ENCODE results near the gene ABCB1.
"Not testable (repeated sequence)": the region's sequence is repeated elsewhere in the genome, so short reads cannot be mapped to it uniquely, and the experiment has no call there.

The ABCB1 gene

GRCh38 chr7:87580636-87581035, 20.0 kb downstream of the ABCB1 start:
- DNase-seq (ENCODE audit: low read depth in 1 of 2, low spot score in 1 of 2), result no peak

DNA sequence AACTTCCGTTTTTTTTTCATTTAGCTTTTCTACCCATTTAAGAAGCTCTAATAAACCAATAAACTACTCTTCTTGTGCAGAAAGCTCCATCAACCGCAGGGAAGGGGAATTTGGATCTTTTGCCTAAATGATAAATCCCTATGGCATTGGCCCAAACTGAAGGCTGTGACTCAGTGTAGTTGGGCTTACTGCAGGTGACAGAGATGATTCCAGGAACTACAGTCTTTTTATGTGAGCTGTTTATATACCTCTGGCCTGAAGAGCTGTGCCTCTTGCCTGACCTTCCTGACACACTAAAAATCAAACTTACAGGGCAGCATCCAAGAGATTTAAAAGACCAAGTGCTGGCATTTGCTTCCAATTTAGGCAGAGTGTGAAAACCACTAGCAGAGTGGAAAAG, 25.2 kb downstream of the ABCB1 start:
- no peak for DNase-seq (ENCODE audit: low read depth in 1 of 2, low spot score in 1 of 2)

GRCh38 chr7:87574630-87575029, 26.1 kb downstream of the ABCB1 start:
- DNase-seq (ENCODE audit: low read depth in 1 of 2, low spot score in 1 of 2), result no peak

- not testable (repeated sequence) for DNase-seq (ENCODE audit: low read depth in 1 of 2, low spot score in 1 of 2)
These were observed 28.2 kb downstream of the ABCB1 start for GRCh38 chr7:87572513-87572912.

GRCh38 chr7:87570178-87570577, 30.5 kb downstream of the ABCB1 start:
- DNase-seq (ENCODE audit: low read depth in 1 of 2, low spot score in 1 of 2), result no peak

- DNase-seq (ENCODE audit: low read depth in 1 of 2, low spot score in 1 of 2), result no peak
These were observed 33.6 kb downstream of the ABCB1 start for GRCh38 chr7:87567052-87567451.

DNA sequence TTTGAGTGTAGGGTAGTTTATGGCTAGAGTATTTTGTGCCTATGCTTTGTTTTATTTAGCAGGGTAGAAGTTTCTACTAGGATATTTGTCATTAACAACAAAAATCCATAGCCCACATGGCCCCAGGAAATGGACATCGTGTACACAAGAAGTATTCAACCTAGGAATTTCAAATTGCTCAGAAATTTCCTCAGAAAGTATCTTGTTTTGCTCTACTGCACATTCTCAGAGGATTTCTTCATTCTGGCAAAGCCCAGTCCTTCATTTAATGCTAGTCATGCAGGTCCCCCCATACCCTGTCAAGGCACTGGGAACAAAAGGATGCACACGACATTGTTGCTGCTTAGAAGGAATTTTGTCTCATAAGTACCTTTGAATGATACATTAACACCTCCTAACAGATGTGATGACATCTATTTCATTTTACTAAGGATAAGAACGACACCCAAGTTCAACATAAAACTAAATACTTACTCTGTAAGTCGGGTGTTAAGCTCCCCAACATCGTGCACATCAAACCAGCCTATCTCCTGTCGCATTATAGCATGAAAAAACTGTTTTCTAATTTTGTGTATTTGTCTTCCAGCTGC, 34.3 kb downstream of the ABCB1 start:
- DNase-seq (ENCODE audit: low read depth in 1 of 2, low spot score in 1 of 2), result no peak

GRCh38 chr7:87565877-87566276, 34.8 kb downstream of the ABCB1 start:
- DNase-seq (ENCODE audit: low read depth in 1 of 2, low spot score in 1 of 2), result no peak

DNA sequence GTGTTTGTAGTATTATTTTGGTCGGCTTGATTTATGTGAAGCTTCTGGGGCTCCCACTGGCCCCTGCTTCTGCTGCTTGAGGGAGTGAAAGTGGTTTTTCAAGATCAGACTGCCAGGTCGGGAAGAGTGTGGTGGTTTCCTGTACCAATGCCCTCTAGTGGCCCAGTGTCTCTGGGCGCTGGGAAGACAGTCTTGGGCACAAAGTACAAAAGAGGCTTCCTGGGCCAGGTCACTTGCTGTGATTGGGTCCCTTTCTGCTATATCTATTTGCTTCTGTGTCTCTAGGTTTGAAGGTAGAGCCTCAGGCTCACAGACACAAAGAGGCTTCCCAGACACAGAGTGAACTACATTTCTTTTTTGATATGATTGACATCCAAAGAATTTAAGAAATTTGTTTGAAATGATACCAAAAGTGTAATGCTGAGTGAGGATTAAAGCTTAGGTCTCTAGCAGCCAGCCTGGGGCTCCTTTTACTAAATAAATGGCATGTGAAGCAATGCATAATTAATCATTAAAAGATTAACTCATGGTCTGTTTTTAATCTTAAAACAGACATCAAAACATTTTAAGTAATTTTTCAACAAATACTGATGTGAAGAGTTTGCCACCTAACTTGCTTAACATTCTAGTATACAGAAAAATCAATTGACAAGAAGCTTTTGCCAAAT, 36.3 kb downstream of the ABCB1 start:
- peak in 1 of 2 donors; percentile 2 for DNase-seq (ENCODE audit: low read depth in 1 of 2, low spot score in 1 of 2)

DNA sequence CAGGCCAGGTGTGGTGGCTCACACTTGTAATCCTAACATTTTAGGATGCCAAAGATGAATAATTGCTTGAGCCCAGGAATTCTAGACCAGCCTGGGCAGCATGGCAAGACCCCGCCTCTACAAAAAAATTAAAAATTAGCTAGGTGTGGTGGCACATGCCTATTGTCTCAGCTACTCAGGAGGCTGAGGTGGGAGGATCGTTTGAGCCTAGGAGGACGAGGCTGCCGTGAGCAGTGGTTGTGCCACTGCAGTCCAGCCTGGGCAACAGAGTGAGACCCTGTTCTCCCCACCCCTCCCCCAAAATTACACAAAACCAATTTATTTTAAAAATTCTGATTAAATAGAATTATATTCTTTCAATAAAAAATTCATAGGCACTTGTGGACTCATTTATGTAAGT, 39.0 kb downstream of the ABCB1 start:
- no peak for DNase-seq (ENCODE audit: low read depth in 1 of 2, low spot score in 1 of 2)

GRCh38 chr7:87561102-87561501, 39.6 kb downstream of the ABCB1 start:
- no peak for DNase-seq (ENCODE audit: low read depth in 1 of 2, low spot score in 1 of 2)

DNA sequence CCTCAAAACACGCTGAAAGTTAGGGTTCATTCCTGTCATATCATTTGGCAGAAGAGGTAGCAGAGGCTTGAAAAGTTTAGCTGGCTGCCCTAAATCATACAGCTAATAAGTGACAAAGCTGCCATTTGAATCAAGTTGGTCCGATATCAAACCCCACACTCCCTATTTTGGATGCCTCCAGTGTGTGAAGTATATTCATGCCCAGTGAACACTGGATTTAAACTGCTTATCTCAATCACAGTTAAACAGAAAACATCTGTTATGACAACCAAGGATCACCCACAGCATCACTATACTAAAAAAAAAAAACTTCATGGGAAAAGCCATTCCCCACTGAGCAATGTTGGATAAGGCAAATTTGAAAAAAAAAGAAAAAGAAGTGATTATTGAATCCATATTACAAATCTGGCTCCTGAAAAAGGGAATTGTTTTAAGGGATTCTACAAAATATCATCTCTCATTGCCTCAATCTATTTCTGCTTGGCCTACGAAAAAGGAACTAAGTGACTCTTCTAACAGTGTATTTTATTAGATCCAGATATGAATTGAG, 48.3 kb downstream of the ABCB1 start:
- no peak for DNase-seq (ENCODE audit: low read depth in 1 of 2, low spot score in 1 of 2)

- DNase-seq (ENCODE audit: low read depth in 1 of 2, low spot score in 1 of 2), result no peak
These were observed 52.4 kb downstream of the ABCB1 start for GRCh38 chr7:87548123-87548919.

- DNase-seq (ENCODE audit: low read depth in 1 of 2, low spot score in 1 of 2), result no peak
These were observed 54.9 kb downstream of the ABCB1 start for GRCh38 chr7:87545760-87546159.

- DNase-seq (ENCODE audit: low read depth in 1 of 2, low spot score in 1 of 2), result no peak
These were observed 57.1 kb downstream of the ABCB1 start for GRCh38 chr7:87543623-87544022.

- DNase-seq (ENCODE audit: low read depth in 1 of 2, low spot score in 1 of 2), result no peak
These were observed 59.0 kb downstream of the ABCB1 start for GRCh38 chr7:87541648-87542047.

GRCh38 chr7:87538052-87538451, 62.6 kb downstream of the ABCB1 start:
- DNase-seq (ENCODE audit: low read depth in 1 of 2, low spot score in 1 of 2), result no peak

DNA sequence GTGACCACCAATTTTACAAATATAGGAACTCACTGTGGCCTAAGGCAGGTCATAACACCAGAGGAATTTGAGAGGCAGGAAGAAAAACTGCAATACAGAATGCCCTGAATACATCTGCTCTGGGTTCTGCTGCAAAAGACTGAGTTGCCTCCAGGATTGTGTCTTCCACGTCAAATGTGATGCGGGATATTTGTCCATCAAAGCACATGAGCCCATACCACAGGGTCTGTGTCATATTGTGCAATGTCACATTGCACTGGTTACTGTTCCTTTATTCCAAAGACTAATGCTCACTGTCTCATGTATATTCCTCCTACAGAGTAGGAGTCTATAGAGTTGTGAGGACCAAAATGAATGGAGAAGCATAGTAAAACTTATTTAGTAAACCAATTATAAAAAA, 66.6 kb downstream of the ABCB1 start:
- no peak for DNase-seq (ENCODE audit: low read depth in 1 of 2, low spot score in 1 of 2)

GRCh38 chr7:87530126-87530525, 70.6 kb downstream of the ABCB1 start:
- no peak for DNase-seq (ENCODE audit: low read depth in 1 of 2, low spot score in 1 of 2)

DNA sequence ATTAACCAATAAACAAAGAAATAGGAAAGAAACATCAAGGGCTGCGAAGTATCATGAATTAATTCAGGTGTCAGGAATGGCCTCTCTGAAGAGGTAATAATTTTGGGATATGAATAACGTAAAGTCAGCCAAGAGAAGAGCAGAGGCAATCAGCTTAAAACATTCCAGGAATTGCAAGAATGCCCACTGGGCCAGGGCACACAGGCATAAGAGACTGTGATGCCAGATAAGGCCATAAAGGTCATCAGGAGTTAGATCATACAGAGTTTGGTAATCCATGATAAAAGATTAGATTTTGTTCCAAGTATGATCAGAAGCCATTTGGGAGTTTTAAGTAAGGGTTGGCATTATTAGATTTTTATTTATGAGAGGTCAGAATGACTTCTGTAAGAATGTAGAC, 72.0 kb downstream of the ABCB1 start:
- DNase-seq (ENCODE audit: low read depth in 1 of 2, low spot score in 1 of 2), result no peak

DNA sequence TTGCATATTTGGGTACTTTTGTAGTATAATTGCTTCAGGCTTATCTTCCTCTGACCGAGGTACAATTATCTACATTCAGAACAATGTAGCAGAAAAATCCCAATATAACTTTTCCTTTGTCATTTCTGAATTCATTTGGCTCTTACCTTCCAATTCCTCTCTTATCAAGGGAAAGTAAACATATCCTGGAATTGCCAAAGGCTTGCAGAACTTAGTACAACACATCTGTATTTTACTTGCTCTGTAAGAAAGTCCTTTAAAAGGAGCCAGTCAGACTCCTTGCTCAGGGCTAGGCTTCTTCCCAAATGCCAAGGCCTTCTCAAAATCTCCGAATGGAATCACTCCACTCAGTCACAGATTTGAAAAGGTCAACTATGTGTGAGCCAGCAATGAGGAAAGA, 81.9 kb downstream of the ABCB1 start:
- DNase-seq (ENCODE audit: low read depth in 1 of 2, low spot score in 1 of 2), result no peak

DNA sequence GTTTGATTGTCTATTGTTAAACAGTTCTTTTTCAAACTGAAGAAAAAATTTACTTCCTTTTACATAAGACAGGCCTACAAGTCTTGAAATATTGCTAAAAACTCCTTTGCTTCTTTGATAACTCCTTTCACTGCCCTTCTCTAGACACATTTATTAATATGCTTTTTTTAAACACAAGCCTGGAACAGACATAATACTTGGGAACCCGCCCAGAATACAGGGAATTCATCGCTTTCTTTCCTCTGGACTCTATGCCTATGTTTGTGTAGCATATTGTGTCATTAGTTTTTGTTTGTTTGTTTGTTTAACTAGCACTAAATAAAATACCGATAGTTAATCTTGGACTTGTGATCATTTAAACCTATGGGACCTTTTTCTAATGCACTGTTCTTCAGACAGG, 82.8 kb downstream of the ABCB1 start:
- no peak for DNase-seq (ENCODE audit: low read depth in 1 of 2, low spot score in 1 of 2)

All from activated CD4-positive, alpha-beta T cell treated with anti-CD3 and anti-CD28 coated beads, Interleukin-2, amount 50 U/mL, for 24 hours (primary cell).